ENCODE data around the gene C1orf141. TPM values are rescaled to one million over a fixed set of nuclear protein-coding genes. Genes with fewer than 3 reads are reported as not detected.

C1orf141 gene
- total and polyA plus RNA-seq, 9 of the 15 experiments (the other 6 are each of a cell fraction or from before 2014, with no cell fraction given) = not detected

GRCh38 chr1:67143966-67144365, 9.2 kb upstream of the C1orf141 start:
- DNase-seq (ENCODE audit: extremely low read depth in 1 of 4, low spot score in 3 of 4) (no peak), FAIRE-seq (no peak)
- CTCF ChIA-PET (ENCODE audit: low intra/inter-chr PET ratio) = interaction anchor here (0.6 to 1.1 kb wide), 3 partner anchors 64 to 380 kb away, joined by 3 to 4 read pairs (median 3); no protein-coding TSS in a partner anchor

GRCh38 chr1:67142931-67143330, 8.2 kb upstream of the C1orf141 start:
- Histone ChIP-seq H3K9ac (ENCODE audit: insufficient read depth in 1 of 2, low read depth in 2 of 2, low read length in 2 of 2) (no peak overlapping the region), H3K9me3 (replicated peaks; ENCODE audit: control insufficient read depth, insufficient read depth, low read depth, low read length) (no peaks in the 10 kb centered on the region), H3K4me2 (ENCODE audit: insufficient read depth, low read length) (no peak overlapping the region), H3K27ac (ENCODE audit: extremely low read depth, low read depth, low read length) (no peak overlapping the region), H3K36me3 (ENCODE audit: control insufficient read depth, insufficient read depth, low read length) (no peaks in the 10 kb centered on the region), H4K20me1 (replicated peaks; ENCODE audit: control insufficient read depth, insufficient read depth, low read length) (no peaks in the 10 kb centered on the region), H3K4me1 (replicated peaks in 1 of 2; ENCODE audit: control insufficient read depth in 2 of 2, insufficient read depth in 2 of 2, low read length in 2 of 2) (peaks cover 4 to 21% of the 10 kb centered on the region in 2 experiments; a peak in 3 of 5 replicates), H3K27me3 (ENCODE audit: control insufficient read depth in 2 of 2, insufficient read depth in 2 of 2, low read length in 2 of 2) (no peaks in the 10 kb centered on the region), H3K4me3 (no peak overlapping the region), H2AFZ (ENCODE audit: low read depth, low read length) (peak overlapping the region; percentile 30; the same call in 1 of the 2 replicates), H3K79me2 (ENCODE audit: control insufficient read depth, insufficient read depth, low read length) (no peaks in the 10 kb centered on the region), H3K9me1 (ENCODE audit: control insufficient read depth, insufficient read depth, low read length) (no peaks in the 10 kb centered on the region)
- in situ Hi-C loops (cut with MboI) = loop anchor here (10.0 kb wide), 1 partner anchor 362 kb away; no protein-coding TSS in a partner anchor
- TF ChIP-seq THRAP3 (IDR thresholded peaks at IDR 0.05; ENCODE audit: borderline replicate concordance) (no peak), SPI1 (IDR thresholded peaks at IDR 0.05; ENCODE audit: borderline replicate concordance, low read depth, low read length) (peak; percentile 25; the same call in 1 of the 2 replicates)
- POLR2A ChIA-PET = interaction anchor here (1.7 kb wide), 1 partner anchor 14 kb away, joined by 9 read pairs; no protein-coding TSS in a partner anchor
- CTCF ChIA-PET (ENCODE audit: low intra/inter-chr PET ratio) = no interaction called here
- FAIRE-seq = no peak
- no peak for ATAC-seq
- intact Hi-C loops (cut with micrococcal nuclease) = loop anchor here (5.0 kb wide), 3 partner anchors 41 to 216 kb away; partner anchors contain the start of gene SLC35D1
- BruUV-seq (replicated peaks) = no TSS peak
- WGBS (ENCODE audit: insufficient coverage, low coverage, missing lambda C conversion rate) = 24% methylated on average over 3 of the region's 3 CpGs
- DNase-seq (ENCODE audit: extremely low read depth in 1 of 4, low spot score in 3 of 4) = no peak

More at GRCh38 chr1:67143966-67144365, 9.2 kb upstream of the C1orf141 start:
- POLR2A ChIA-PET = no interaction called here
- no peaks in the 10 kb centered on the region for H3K9me1 ChIP-seq (ENCODE audit: control insufficient read depth, insufficient read depth, low read length)
- no peak overlapping the region for H3K27ac ChIP-seq (ENCODE audit: extremely low read depth, low read depth, low read length)
- H3K4me1 ChIP-seq (replicated peaks in 1 of 2; ENCODE audit: control insufficient read depth in 2 of 2, insufficient read depth in 2 of 2, low read length in 2 of 2) = peaks cover 6 to 21% of the 10 kb centered on the region in 2 experiments; a peak in 3 of 5 replicates
- in situ Hi-C loops (cut with MboI) = loop anchor here (10.0 kb wide), 1 partner anchor 361 kb away; no protein-coding TSS in a partner anchor
- no peak overlapping the region for H3K9ac ChIP-seq (ENCODE audit: insufficient read depth in 1 of 2, low read depth in 2 of 2, low read length in 2 of 2)
- no TSS peak for BruUV-seq (replicated peaks)
- intact Hi-C loops (cut with micrococcal nuclease) = loop anchor here (5.0 kb wide), 3 partner anchors 42 to 217 kb away; partner anchors contain the start of gene SLC35D1
- TF ChIP-seq SMARCC2 (IDR thresholded peaks at IDR 0.05; ENCODE audit: low read depth) = no peak
- no peak for TF ChIP-seq STAT5A (IDR thresholded peaks at IDR 0.05; ENCODE audit: borderline replicate concordance, low read length)
- no peak for TF ChIP-seq RHOXF2B (CRISPR knock-in tag; conservative IDR thresholded peaks at IDR 0.05)
- no peak overlapping the region for H3K4me2 ChIP-seq (ENCODE audit: insufficient read depth, low read length)
- H2AFZ ChIP-seq (ENCODE audit: low read depth, low read length) = no peak overlapping the region
- H3K9me3 ChIP-seq (replicated peaks; ENCODE audit: control insufficient read depth, insufficient read depth, low read depth, low read length) = no peaks in the 10 kb centered on the region
- H4K20me1 ChIP-seq (replicated peaks; ENCODE audit: control insufficient read depth, insufficient read depth, low read length) = no peaks in the 10 kb centered on the region
- H3K4me3 ChIP-seq = no peak overlapping the region
- H3K36me3 ChIP-seq (ENCODE audit: control insufficient read depth, insufficient read depth, low read length) = no peaks in the 10 kb centered on the region
- WGBS (ENCODE audit: insufficient coverage, low coverage, missing lambda C conversion rate) = 67% methylated on average over 3 of the region's 3 CpGs
- ATAC-seq = no peak
- H3K27me3 ChIP-seq (ENCODE audit: control insufficient read depth in 2 of 2, insufficient read depth in 2 of 2, low read length in 2 of 2) = no peaks in the 10 kb centered on the region
- H3K79me2 ChIP-seq (ENCODE audit: control insufficient read depth, insufficient read depth, low read length) = no peaks in the 10 kb centered on the region
